HL-60 (cell line): ENCODE data around the gene DPH2.

Experiments
- DNase-seq, 2 experiments: peaks; one replicate each; pipeline ENCODE4 v3.0.0-alpha.2; 2010 to 2020; ENCODE audit warnings: low read depth in 1 of 2, low spot score in 1 of 2
- H3K27ac ChIP-seq: fragments of 250-450 bp; sonication (Bioruptor Pico); replicated peaks from 2 replicates; pipeline ENCODE4 v1.5.1; 2020; ENCODE audit warnings: mild to moderate bottlenecking, moderate library complexity
- H3K27me3 ChIP-seq: fragments of 250-450 bp; sonication (Bioruptor Pico); 2 replicates; pipeline ENCODE4 v1.5.1; 2021; ENCODE audit warnings: mild to moderate bottlenecking, moderate library complexity; ENCODE audit not compliant: insufficient read depth, poor library complexity, severe bottlenecking
- H3K4me3 ChIP-seq: replicated peaks from 2 replicates; pipeline ENCODE4 v1.5.1; 2011; ENCODE audit warnings: mild to moderate bottlenecking, control low read depth, low read length; ENCODE audit not compliant: insufficient read depth
- CTCF ChIP-seq: IDR thresholded peaks from one replicate; pipeline ENCODE4 v1.5.1; 2011; ENCODE audit warnings: low read length, control low read depth, inconsistent platforms; ENCODE audit not compliant: insufficient read depth
- GABPA ChIP-seq: IDR thresholded peaks from 2 replicates; pipeline ENCODE4 v1.6.1; 2012; ENCODE audit warnings: low read depth
- POLR2AphosphoS5 ChIP-seq: IDR thresholded peaks from 2 replicates; pipeline ENCODE4 v1.6.1; 2012; ENCODE audit warnings: low read depth
- REST ChIP-seq: IDR thresholded peaks from 2 replicates; pipeline ENCODE4 v1.6.1; 2012; ENCODE audit warnings: low read depth; ENCODE audit not compliant: insufficient replicate concordance
- SPI1 ChIP-seq: IDR thresholded peaks from 2 replicates; pipeline ENCODE4 v1.6.1; 2012; ENCODE audit warnings: low read depth, mild to moderate bottlenecking, borderline replicate concordance

DPH2 gene

GRCh38 chr1:43991476-43992231 is 21.8 kb downstream of the DPH2 start, which contains the start of gene CCDC24:
TSS of gene CCDC24 (plus strand) at chr1:43991599. CDS start at chr1:43991879, 280 bp downstream.
- peak; percentile 74 for DNase-seq

GRCh38 chr1:43992232-43992995 is 22.6 kb downstream of the DPH2 start:
- TF ChIP-seq GABPA (no peak), POLR2AphosphoS5 (no peak), REST (no peak), SPI1 (no peak), CTCF (no peak)
- H3K27me3 ChIP-seq = no peaks in the 10 kb centered on the region
- no peak for DNase-seq
- H3K27ac ChIP-seq = no peak overlapping the region
- H3K4me3 ChIP-seq = peak overlapping the region; percentile 82

More at GRCh38 chr1:43991476-43992231, 21.8 kb downstream of the DPH2 start, which contains the start of gene CCDC24:
- TF ChIP-seq REST (no peak), GABPA (peak; percentile 63)
- Histone ChIP-seq H3K4me3 (peak within 1 kb of the TSS; percentile 82), H3K27me3 (no peaks in the 10 kb centered on the region), H3K27ac (peak within 1 kb of the TSS; percentile 37)

GRCh38 chr1:43993206-43993914 is 23.6 kb downstream of the DPH2 start:
- Histone ChIP-seq H3K27me3 (no peaks in the 10 kb centered on the region), H3K4me3 (no peak overlapping the region), H3K27ac (no peak overlapping the region)
- DNase-seq = no peak
- no peak for TF ChIP-seq CTCF
- no peak for TF ChIP-seq REST
- no peak for TF ChIP-seq GABPA
- TF ChIP-seq POLR2AphosphoS5 = no peak
- TF ChIP-seq SPI1 = no peak
